ENCODE measurements around the gene ZBTB11. TPM values are rescaled to one million over a fixed set of nuclear protein-coding genes. Genes with fewer than 3 reads are reported as not detected.

Gene ZBTB11
- total and polyA plus RNA-seq, 11 donors, result 4.6 to 12.9 (median 9.8) TPM

DNA sequence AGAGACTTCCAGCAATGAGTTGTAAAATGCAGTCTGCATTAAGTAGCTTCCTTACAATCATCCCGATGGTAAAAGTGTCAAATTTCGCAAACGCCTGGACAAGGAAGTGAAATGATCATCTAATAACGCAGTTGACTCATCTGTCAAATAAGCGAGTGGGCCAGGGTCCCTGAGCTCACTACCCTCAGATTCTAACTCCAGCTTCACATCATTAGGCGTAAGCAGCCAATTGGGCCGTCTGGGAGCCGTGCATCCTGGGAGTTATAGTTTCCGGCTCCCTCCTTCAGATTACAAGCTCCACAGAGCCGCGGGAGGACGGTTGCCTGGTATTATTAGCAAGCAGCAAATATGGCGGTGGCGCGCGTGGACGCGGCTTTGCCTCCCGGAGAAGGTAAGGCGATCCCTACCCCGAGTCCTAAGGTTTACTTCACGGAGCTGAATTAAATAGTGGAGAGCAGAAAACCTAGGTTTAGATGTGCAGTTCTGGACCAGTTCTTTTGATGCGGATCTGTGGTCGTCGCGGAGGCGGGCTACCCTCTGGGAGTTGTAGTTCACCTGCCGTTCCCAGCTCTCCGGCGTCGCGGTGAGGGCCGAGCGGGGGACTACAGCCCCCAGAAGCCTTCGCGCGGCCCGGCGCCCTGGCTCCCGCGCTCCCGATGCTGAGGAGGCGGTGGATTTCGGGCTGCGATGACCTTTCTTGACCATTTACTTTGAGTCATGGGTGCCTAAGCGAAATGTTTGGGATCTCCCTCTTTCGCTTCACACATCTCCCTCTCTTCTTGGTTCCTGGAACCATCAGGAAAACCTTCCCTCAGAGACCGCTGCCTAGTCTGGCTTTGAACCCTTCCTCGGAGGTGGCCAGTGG lies 47.6 kb upstream of the ZBTB11 start, which contains the start of gene CEP97:
Gene CEP97, plus strand, starts transcription at position 286 of the 865 bp plus-strand sequence. Its CDS starts 63 bp downstream, at position 349.
- peak within 1 kb of the TSS; percentile 24 to 84 (median 76) for H3K27ac ChIP-seq
- H3K36me3 ChIP-seq, result peaks cover 0 to 28% (median 15%) of the 10 kb centered on the region in 9 donors
- intact Hi-C loops (cut with DNase I), result loop anchor here in 5 of 10 donors (1.0 to 5.0 kb wide), 5 partner anchors 37 to 54 kb away; partner anchors contain the start of genes NXPE3 (in 4 of the 5) and RPL24 (in 1 of the 5)
- peak; percentile 100 for ATAC-seq
- H3K4me3 ChIP-seq, result peak within 1 kb of the TSS; percentile 54 to 94 (median 70)
- peaks cover 0 to 45% (median 9%) of the 10 kb centered on the region in 12 donors for H3K4me1 ChIP-seq
- peak; percentile 90 to 95 (median 93) for DNase-seq
- 0 to 1% (median 0%) methylated on average over 25 to 49 of the region's 49 CpGs for WGBS, 4 donors
- TF ChIP-seq POLR2A (IDR thresholded peaks at IDR 0.05) (peak in 1 of 2 donors; percentile 29), CTCF (IDR thresholded peaks at IDR 0.05) (no peak)
- no peaks in the 10 kb centered on the region for H3K27me3 ChIP-seq
- no peaks in the 10 kb centered on the region for H3K9me3 ChIP-seq

DNA sequence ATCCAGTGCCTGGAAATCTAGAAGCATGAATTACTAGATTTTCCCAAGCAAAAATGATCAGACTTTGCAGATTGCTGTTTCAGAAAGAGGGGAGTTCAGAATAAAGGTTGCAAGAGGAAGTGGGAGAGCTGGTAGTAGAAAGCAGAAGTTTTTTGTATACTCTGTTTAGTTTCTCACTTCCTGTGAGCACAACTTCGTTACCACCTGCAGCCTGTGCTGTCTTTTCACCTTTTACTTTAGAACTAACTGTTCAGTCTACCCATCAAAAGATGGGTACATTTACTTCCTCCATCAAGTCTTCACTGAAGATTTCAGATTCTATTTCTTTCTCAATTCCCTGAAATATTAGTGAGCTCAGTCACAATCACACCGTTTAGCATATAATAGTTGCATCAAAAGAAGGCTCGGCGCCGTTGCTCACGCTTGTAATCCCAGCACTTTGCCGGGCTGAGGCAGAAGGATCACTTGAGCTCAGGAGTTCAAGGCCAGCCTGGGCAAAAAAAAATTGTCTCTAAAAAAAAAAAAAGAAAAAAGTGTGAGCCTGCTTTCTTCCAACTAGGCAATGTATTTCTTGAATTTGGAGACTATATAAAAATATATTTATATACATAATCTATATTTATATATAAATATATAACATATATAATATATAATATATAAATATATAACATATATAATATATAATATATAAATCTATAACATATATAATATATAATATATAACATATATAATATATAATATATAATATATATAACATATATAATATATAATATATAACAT lies 45.7 kb upstream of the ZBTB11 start:
- Histone ChIP-seq H3K36me3 (peaks cover 0 to 9% (median under 1%) of the 10 kb centered on the region in 9 donors), H3K27me3 (no peaks in the 10 kb centered on the region), H3K27ac (peak overlapping the region in 2 of 12 donors; percentile 38 to 61), H3K4me1 (peaks cover 0 to 45% (median 9%) of the 10 kb centered on the region in 12 donors), H3K4me3 (no peak overlapping the region), H3K9me3 (no peaks in the 10 kb centered on the region)
- intact Hi-C loops (cut with DNase I), result loop anchor here in 1 of 10 donors (5.0 kb wide), 1 partner anchor 40 kb away; no protein-coding TSS in a partner anchor
- ATAC-seq, result no peak
- WGBS, 4 donors, result 82 to 87% (median 85%) methylated on average over 7 of the region's 7 CpGs
- no peak for DNase-seq
- no peak for TF ChIP-seq POLR2A (IDR thresholded peaks at IDR 0.05)
- TF ChIP-seq CTCF (IDR thresholded peaks at IDR 0.05), result no peak

GRCh38 chr3:101720851-101721840 lies 44.2 kb upstream of the ZBTB11 start:
- intact Hi-C loops (cut with DNase I), result loop anchor here in 1 of 10 donors (5.0 kb wide), 1 partner anchor 39 kb away; no protein-coding TSS in a partner anchor
- Histone ChIP-seq H3K4me3 (no peak overlapping the region), H3K27me3 (no peaks in the 10 kb centered on the region), H3K27ac (peak overlapping the region in 7 of 12 donors; percentile 4 to 61 (median 23)), H3K36me3 (no peaks in the 10 kb centered on the region), H3K9me3 (no peaks in the 10 kb centered on the region), H3K4me1 (peaks cover 0 to 44% (median 9%) of the 10 kb centered on the region in 12 donors)
- WGBS, 4 donors, result 59 to 68% (median 64%) methylated on average over 10 of the region's 10 CpGs
- DNase-seq (no peak), ATAC-seq (no peak)
- TF ChIP-seq CTCF (IDR thresholded peaks at IDR 0.05), result no peak
- TF ChIP-seq POLR2A (IDR thresholded peaks at IDR 0.05), result no peak
